GM19372 (cell line): ENCODE measurements around the gene NLE1.

Experiments used
- ATAC-seq: cut with Tn5 transposase; IDR thresholded peaks from one replicate; pipeline ENCODE4 v1.9.1; 2021; ENCODE audit warnings: mild to moderate bottlenecking, low read depth, moderate library complexity; ENCODE audit not compliant: unreplicated experiment

Gene NLE1

GRCh38 chr17:35088881-35089585 lies 53.1 kb downstream of the NLE1 start:
- peak; percentile 72 for ATAC-seq

GRCh38 chr17:35088356-35088880 lies 53.7 kb downstream of the NLE1 start:
- no peak for ATAC-seq

- ATAC-seq: no peak
These were observed 54.3 kb downstream of the NLE1 start for GRCh38 chr17:35087731-35088355.

DNA sequence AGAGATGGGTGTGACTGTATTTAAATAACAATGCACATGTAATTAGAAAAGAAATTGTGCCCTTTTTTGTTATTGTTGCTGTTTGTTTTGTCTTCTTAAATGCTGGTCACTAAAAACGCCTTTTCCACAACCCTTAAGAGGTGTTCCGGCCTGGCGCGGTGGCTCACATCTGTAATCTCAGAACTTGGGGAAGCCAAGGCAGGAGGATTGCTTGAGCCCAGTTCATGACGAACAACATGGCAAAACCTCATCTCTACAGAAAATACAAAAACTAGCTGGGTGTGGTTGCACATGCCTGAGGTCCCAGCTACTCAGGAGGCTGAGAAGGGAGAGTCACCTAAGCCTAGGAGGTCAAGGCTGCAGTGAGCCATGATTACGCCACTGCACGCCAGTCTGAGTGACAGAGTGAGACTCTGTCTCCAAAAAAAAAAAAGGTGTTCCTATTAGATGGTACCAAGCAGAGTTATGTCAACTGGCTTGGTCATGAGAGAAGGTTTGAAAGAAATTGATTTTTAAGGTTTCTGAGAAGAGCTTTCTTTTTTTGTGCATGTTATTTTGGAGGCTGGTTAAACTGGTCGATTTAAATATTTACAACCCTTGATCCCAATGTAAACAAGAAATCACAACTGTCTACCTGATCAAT lies 55.1 kb downstream of the NLE1 start:
- no peak for ATAC-seq

DNA sequence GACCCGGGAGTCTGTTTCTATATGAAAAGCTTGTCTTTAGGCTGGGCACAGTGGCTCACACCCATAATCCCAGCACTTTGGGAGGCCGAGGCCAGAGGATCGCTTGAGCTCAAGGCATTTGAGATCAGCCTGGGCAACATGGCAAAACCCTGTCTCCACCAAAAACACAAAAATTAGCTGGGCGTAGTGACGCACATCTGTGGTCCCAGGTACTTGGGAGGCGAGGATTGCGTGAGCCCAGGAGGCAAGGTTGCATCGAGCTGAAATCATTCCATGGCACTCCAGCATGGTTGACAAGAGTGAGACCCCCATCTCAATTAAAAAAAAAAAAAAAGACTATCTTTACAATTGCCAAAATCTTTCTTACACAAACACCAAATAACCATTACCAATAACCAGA lies 55.9 kb downstream of the NLE1 start:
- no peak for ATAC-seq

GRCh38 chr17:35084987-35085386 lies 57.1 kb downstream of the NLE1 start:
- no peak for ATAC-seq

- ATAC-seq: no peak
These were observed 59.0 kb downstream of the NLE1 start for GRCh38 chr17:35083071-35083470.

- no peak for ATAC-seq
These were observed 59.9 kb downstream of the NLE1 start for GRCh38 chr17:35082073-35082657.

- no peak for ATAC-seq
These were observed 60.5 kb downstream of the NLE1 start for GRCh38 chr17:35081638-35082037.

DNA sequence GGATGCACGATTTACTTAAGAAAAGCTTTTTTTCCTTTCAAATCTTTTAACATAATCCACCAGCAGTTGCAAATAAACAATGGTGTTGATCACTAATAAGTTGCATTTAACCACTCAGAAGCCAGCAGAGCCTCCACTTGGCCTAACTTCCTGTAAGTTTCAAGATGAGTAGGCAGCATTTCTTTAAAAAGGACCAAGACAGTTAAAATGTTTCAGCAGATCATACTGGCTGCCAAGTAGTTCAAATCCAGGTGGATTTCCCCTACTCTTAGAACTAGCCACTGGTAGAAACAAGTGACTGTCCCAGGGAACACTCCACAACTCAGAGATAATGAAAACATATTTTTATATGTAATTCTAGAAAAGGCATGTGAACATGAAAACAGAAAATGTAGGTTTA lies 61.6 kb downstream of the NLE1 start:
- no peak for ATAC-seq

DNA sequence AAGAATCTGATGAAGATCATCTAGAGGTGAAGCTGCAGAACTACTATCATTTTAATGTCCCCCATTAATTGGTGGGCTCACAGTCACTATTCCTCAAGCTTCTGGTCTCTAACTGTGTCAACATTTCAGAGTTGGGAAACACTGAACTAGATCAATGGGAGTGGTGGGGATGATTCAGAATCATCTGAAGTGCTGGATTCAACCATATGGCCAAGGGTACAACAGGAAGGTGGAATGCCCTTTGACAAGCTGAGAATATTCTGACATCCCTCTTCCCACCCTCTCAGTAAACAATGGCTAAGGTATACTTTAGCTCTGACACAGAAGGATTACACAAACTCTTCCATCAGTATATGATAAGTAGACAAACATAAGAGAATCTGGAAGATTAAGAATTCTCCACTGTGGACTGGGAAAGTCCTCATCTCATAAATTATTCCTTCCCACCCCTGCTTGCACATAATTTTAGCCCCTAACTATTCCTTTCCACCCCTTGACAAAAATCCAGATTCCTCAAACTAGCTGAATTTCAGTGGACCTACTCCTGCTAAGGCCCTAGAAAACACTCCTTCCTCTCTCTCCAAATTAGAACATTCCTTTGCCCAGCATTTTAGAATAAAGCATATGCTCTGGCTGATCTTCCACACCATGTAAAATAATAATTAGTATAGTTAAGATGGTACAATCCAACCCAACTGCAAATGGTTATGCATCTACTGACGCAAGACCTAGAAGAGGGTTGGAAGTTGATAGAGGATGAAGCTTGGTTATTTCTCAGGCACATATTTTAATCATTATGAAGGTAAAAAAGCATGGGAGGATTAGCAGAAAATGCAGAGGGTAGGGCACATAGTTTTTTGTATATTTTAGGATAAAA lies 62.3 kb downstream of the NLE1 start:
- ATAC-seq: no peak
